Fibroblast of lung (primary cell): Measurements from ENCODE around the gene ZNF134. TPM values are rescaled to one million over a fixed set of nuclear protein-coding genes. Genes with fewer than 3 reads are reported as not detected.

Experiments
- DNase-seq, 2 donors: peaks; one replicate each; pipeline versions ENCODE4 v3.0.0 to v3.0.0-alpha.2; 2010; ENCODE audit warnings: low read depth in 2 of 2
- H2AFZ ChIP-seq: 2 replicates; pipeline ENCODE4 v1.5.1; 2012; ENCODE audit warnings: low read length, control low read depth, inconsistent platforms
- H3K27ac ChIP-seq: 2 replicates; pipeline ENCODE4 v1.5.1; 2011; ENCODE audit warnings: low read length, control low read depth; ENCODE audit not compliant: insufficient read depth
- H3K27me3 ChIP-seq: 2 replicates; pipeline ENCODE4 v1.5.1; 2011; ENCODE audit warnings: mild to moderate bottlenecking, low read length; ENCODE audit not compliant: control insufficient read depth, insufficient read depth
- H3K36me3 ChIP-seq: 2 replicates; pipeline ENCODE4 v1.5.1; 2011; ENCODE audit warnings: low read length; ENCODE audit not compliant: control insufficient read depth, insufficient read depth
- H3K4me1 ChIP-seq: 2 replicates; pipeline ENCODE4 v1.5.1; 2011; ENCODE audit warnings: low read length; ENCODE audit not compliant: control insufficient read depth, insufficient read depth; ENCODE audit errors: extremely low read depth
- H3K4me2 ChIP-seq: 2 replicates; pipeline ENCODE4 v1.5.1; 2011; ENCODE audit warnings: low read length, control low read depth; ENCODE audit not compliant: insufficient read depth; ENCODE audit errors: extremely low read depth
- H3K4me3 ChIP-seq, 4 experiments: fragments of 200-600 bp in 1 of 4; sonication (generic) in 1 of 4; replicated peaks in 1 of 4; 2 replicates each; pipeline ENCODE4 v1.5.1; 2011 to 2016; ENCODE audit warnings: low read length in 4 of 4, low read depth in 3 of 4, mild to moderate bottlenecking in 3 of 4, control low read depth in 2 of 4, inconsistent platforms in 1 of 4, mixed read lengths in 1 of 4; ENCODE audit not compliant: insufficient read depth in 1 of 4; ENCODE audit errors: control extremely low read depth in 1 of 4
- H3K79me2 ChIP-seq: 2 replicates; pipeline ENCODE4 v1.5.1; 2012; ENCODE audit warnings: mild to moderate bottlenecking, low read length, inconsistent platforms; ENCODE audit not compliant: control insufficient read depth, insufficient read depth
- H3K9ac ChIP-seq: 2 replicates; pipeline ENCODE4 v1.5.1; 2011; ENCODE audit warnings: mild to moderate bottlenecking, low read length, control low read depth; ENCODE audit not compliant: insufficient read depth
- H3K9me3 ChIP-seq: 2 replicates; pipeline ENCODE4 v1.5.1; 2012; ENCODE audit warnings: low read depth, low read length; ENCODE audit not compliant: control insufficient read depth, insufficient read depth
- H4K20me1 ChIP-seq: 2 replicates; pipeline ENCODE4 v1.5.1; 2011; ENCODE audit warnings: low read length; ENCODE audit not compliant: control insufficient read depth, insufficient read depth; ENCODE audit errors: extremely low read depth
- EZH2 ChIP-seq: IDR thresholded peaks from 2 replicates; pipeline ENCODE4 v1.5.1; 2012; ENCODE audit warnings: low read length, control low read depth, mild to moderate bottlenecking; ENCODE audit errors: missing control alignments
- polyA plus RNA-seq, 2 donors: library from polyadenylated mRNA; depleted of rRNA in 1 of 2; stranded (reverse) in 1 of 2; unstranded in 1 of 2; fragments of >200 nt; gene quantifications; 2 replicates each; pipeline ENCODE4 v1.2.1, GENCODE V29; 2011 to 2012; ENCODE audit warnings: missing spikeins in 1 of 2
- total RNA-seq: library from RNA; depleted of rRNA; stranded (reverse); fragments of >200 nt; gene quantifications from 2 replicates; pipeline ENCODE4 v1.2.1, GENCODE V29; 2014
- TF ChIP-seq, protein P1 (sequence below), 2 donors: IDR thresholded peaks in 1 of 2; conservative IDR thresholded peaks in 1 of 2; 1 replicate in 1 of 2; 2 replicates in 1 of 2; pipeline ENCODE4 v1.5.1; 2011 to 2012; ENCODE audit warnings: low read length in 2 of 2, control low read depth in 1 of 2, inconsistent platforms in 1 of 2, low read depth in 1 of 2, mild to moderate bottlenecking in 1 of 2

The ZNF134 gene
- total and polyA plus RNA-seq, 2 donors (not counting 1 experiment from before 2014, with no cell fraction given): 11.7 to 30.6 TPM

DNA sequence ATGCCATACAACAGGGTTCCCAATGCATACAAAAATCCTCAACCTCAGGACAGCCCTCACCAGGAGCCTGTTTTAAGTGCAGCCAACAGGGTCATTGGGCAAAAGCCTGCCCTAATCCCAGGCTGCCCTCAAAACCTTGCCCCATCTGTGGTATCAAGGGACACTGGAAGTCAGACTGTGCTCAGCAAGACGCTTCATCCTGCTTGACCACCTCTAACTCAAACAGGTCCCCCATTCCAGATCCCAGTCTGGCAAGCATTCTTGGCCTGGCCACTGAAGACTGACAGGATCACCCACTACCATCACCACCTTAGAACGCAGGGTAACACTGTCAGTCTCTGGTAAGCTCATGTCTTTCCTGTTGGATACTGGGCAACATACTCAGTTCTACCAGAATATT is 39.6 kb downstream of the ZNF134 start:
- H3K4me2 ChIP-seq: no peak overlapping the region
- no peaks in the 10 kb centered on the region for H4K20me1 ChIP-seq
- H3K4me1 ChIP-seq: no peaks in the 10 kb centered on the region
- no peaks in the 10 kb centered on the region for H3K9me3 ChIP-seq
- no peaks in the 10 kb centered on the region for H3K36me3 ChIP-seq
- TF ChIP-seq, protein P1, sequence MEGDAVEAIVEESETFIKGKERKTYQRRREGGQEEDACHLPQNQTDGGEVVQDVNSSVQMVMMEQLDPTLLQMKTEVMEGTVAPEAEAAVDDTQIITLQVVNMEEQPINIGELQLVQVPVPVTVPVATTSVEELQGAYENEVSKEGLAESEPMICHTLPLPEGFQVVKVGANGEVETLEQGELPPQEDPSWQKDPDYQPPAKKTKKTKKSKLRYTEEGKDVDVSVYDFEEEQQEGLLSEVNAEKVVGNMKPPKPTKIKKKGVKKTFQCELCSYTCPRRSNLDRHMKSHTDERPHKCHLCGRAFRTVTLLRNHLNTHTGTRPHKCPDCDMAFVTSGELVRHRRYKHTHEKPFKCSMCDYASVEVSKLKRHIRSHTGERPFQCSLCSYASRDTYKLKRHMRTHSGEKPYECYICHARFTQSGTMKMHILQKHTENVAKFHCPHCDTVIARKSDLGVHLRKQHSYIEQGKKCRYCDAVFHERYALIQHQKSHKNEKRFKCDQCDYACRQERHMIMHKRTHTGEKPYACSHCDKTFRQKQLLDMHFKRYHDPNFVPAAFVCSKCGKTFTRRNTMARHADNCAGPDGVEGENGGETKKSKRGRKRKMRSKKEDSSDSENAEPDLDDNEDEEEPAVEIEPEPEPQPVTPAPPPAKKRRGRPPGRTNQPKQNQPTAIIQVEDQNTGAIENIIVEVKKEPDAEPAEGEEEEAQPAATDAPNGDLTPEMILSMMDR (conservative IDR thresholded peaks at IDR 0.05 in 1 of 2, IDR thresholded peaks at IDR 0.05 in 1 of 2; ENCODE audit: low read depth in 1 of 2, low read length in 2 of 2): no peak
- TF ChIP-seq EZH2: no peak
- no peak overlapping the region for H3K27ac ChIP-seq
- H2AFZ ChIP-seq: no peak overlapping the region
- H3K9ac ChIP-seq: no peak overlapping the region
- H3K79me2 ChIP-seq: no peaks in the 10 kb centered on the region
- DNase-seq: no peak
- no peak overlapping the region for H3K4me3 ChIP-seq
- H3K27me3 ChIP-seq: no peaks in the 10 kb centered on the region

DNA sequence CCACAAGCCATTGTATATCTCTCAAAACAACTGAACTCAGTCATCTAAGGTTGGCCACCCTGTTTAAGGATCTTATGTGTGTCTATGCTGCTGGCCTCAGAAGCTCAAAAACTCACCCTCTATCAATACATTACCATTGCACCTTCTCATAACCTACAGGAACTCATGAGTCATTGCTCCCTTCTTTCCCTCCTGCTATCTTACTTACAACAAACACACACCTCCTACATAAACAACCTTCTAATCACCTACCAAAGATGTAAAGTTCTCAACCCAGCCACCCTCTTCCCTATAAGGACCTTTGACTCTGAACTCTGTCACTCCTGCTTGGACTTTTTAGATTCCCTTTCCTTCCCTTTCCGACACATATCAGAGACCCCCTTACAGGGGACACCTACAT is 41.4 kb downstream of the ZNF134 start:
- Histone ChIP-seq H2AFZ (no peak overlapping the region), H3K4me2 (no peak overlapping the region), H3K4me1 (no peaks in the 10 kb centered on the region), H3K4me3 (no peak overlapping the region), H3K27ac (no peak overlapping the region), H3K79me2 (no peaks in the 10 kb centered on the region), H3K36me3 (no peaks in the 10 kb centered on the region), H4K20me1 (no peaks in the 10 kb centered on the region), H3K9me3 (no peaks in the 10 kb centered on the region), H3K27me3 (no peaks in the 10 kb centered on the region), H3K9ac (no peak overlapping the region)
- DNase-seq: no peak
- no peak for TF ChIP-seq EZH2
- TF ChIP-seq, protein P1 (conservative IDR thresholded peaks at IDR 0.05 in 1 of 2, IDR thresholded peaks at IDR 0.05 in 1 of 2; ENCODE audit: low read depth in 1 of 2, low read length in 2 of 2): no peak

GRCh38 chr19:57656346-57656745 is 42.3 kb downstream of the ZNF134 start:
- no peaks in the 10 kb centered on the region for H4K20me1 ChIP-seq
- TF ChIP-seq, protein P1 (conservative IDR thresholded peaks at IDR 0.05 in 1 of 2, IDR thresholded peaks at IDR 0.05 in 1 of 2; ENCODE audit: low read depth in 1 of 2, low read length in 2 of 2): no peak
- TF ChIP-seq EZH2: no peak
- H3K36me3 ChIP-seq: no peaks in the 10 kb centered on the region
- no peak overlapping the region for H3K9ac ChIP-seq
- H3K79me2 ChIP-seq: no peaks in the 10 kb centered on the region
- H3K27ac ChIP-seq: no peak overlapping the region
- no peak overlapping the region for H3K4me2 ChIP-seq
- no peak overlapping the region for H2AFZ ChIP-seq
- DNase-seq: no peak
- H3K27me3 ChIP-seq: no peaks in the 10 kb centered on the region
- no peaks in the 10 kb centered on the region for H3K4me1 ChIP-seq
- H3K4me3 ChIP-seq: no peak overlapping the region
- H3K9me3 ChIP-seq: no peaks in the 10 kb centered on the region
